ENCODE data around the gene MORF4L1.

The MORF4L1 gene

GRCh38 chr15:78878356-78878755, 5.7 kb downstream of the MORF4L1 start:
- Histone ChIP-seq H3K4me2 (ENCODE audit: low read depth, low read length) (peak overlapping the region; percentile 17; the same call in 1 of the 2 replicates), H3K4me3 (ENCODE audit: low read length) (no peak overlapping the region), H3K36me3 (replicated peaks; ENCODE audit: insufficient read depth, low read length) (peaks cover 15% of the 10 kb centered on the region), H4K20me1 (ENCODE audit: insufficient read depth, low read length) (peaks cover 93% of the 10 kb centered on the region), H3K27ac (ENCODE audit: low read length) (no peak overlapping the region), H3K9ac (ENCODE audit: low read length) (no peak overlapping the region), H3K9me2 (replicated peaks; ENCODE audit: insufficient read depth, low read length) (no peaks in the 10 kb centered on the region), H3K79me2 (ENCODE audit: low read length) (peaks cover 100% of the 10 kb centered on the region), H2AFZ (ENCODE audit: low read length) (no peak overlapping the region), H3K27me3 (replicated peaks; ENCODE audit: insufficient read depth, low read length) (no peaks in the 10 kb centered on the region), H3F3A (ENCODE audit: insufficient read depth, low read length) (peaks cover 7% of the 10 kb centered on the region; the same call in 1 of the 2 replicates), H3K4me1 (ENCODE audit: low read length) (peaks cover 13% of the 10 kb centered on the region), H3K9me3 (replicated peaks; ENCODE audit: insufficient read depth, low read length) (no peaks in the 10 kb centered on the region)
- DNase-seq, result no peak
- TF ChIP-seq EZH2phosphoT487 (IDR thresholded peaks at IDR 0.05; ENCODE audit: low read length), result no peak
- TF ChIP-seq CTCF (IDR thresholded peaks at IDR 0.05; ENCODE audit: low read length), result no peak
- TF ChIP-seq EZH2 (optimal IDR thresholded peaks at IDR 0.05; ENCODE audit: low read depth, low read length), result no peak

DNA sequence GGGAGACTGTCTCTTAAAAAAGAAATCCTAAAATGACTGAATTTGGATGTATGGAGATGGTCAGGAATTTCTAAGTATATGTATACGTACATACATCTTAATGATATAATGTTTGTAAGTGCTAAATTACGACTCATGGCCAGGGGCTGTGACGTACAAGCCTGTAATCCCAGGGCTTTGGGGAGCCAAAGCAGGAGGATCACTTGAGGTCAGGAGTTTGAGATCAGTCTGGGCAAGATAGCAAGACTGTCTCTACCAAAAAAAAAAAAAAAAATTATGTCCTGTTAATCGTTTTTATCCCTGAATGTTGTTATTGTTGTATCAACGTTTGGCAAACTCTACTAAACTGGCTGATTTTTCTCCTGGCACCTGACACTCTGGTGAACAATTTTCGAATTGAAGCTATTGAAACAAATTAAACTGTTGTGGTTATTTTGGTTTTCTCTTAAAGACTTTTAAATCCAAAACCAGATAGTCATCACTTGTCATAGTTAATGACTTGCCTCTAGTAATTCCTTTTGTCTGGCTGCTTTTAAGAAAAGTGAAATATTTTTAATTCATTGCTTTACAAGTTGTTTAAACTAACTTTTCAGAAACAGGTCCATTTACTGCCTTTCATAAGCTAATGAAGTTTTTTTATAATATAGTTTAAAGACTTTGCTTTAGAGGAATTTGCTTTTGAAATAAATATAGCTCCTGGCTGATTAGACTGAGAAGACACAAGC, 7.0 kb downstream of the MORF4L1 start:
- no peaks in the 10 kb centered on the region for H3K9me2 ChIP-seq (replicated peaks; ENCODE audit: insufficient read depth, low read length)
- peaks cover 13% of the 10 kb centered on the region for H3K4me1 ChIP-seq (ENCODE audit: low read length)
- H3K27ac ChIP-seq (ENCODE audit: low read length), result no peak overlapping the region
- no peak overlapping the region for H3K4me3 ChIP-seq (ENCODE audit: low read length)
- peaks cover 19% of the 10 kb centered on the region for H3K36me3 ChIP-seq (replicated peaks; ENCODE audit: insufficient read depth, low read length)
- no peaks in the 10 kb centered on the region for H3K9me3 ChIP-seq (replicated peaks; ENCODE audit: insufficient read depth, low read length)
- no peak for DNase-seq
- TF ChIP-seq CTCF (IDR thresholded peaks at IDR 0.05; ENCODE audit: low read length) (no peak), EZH2 (optimal IDR thresholded peaks at IDR 0.05; ENCODE audit: low read depth, low read length) (no peak), EZH2phosphoT487 (IDR thresholded peaks at IDR 0.05; ENCODE audit: low read length) (no peak)
- H3F3A ChIP-seq (ENCODE audit: insufficient read depth, low read length), result no peaks in the 10 kb centered on the region
- peaks cover 88% of the 10 kb centered on the region for H4K20me1 ChIP-seq (ENCODE audit: insufficient read depth, low read length)
- H2AFZ ChIP-seq (ENCODE audit: low read length), result no peak overlapping the region
- peaks cover 100% of the 10 kb centered on the region for H3K79me2 ChIP-seq (ENCODE audit: low read length)
- H3K4me2 ChIP-seq (ENCODE audit: low read depth, low read length), result no peak overlapping the region
- no peaks in the 10 kb centered on the region for H3K27me3 ChIP-seq (replicated peaks; ENCODE audit: insufficient read depth, low read length)
- no peak overlapping the region for H3K9ac ChIP-seq (ENCODE audit: low read length)

- no peak for TF ChIP-seq CTCF (IDR thresholded peaks at IDR 0.05; ENCODE audit: low read length)
- no peaks in the 10 kb centered on the region for H3F3A ChIP-seq (ENCODE audit: insufficient read depth, low read length)
- H3K9ac ChIP-seq (ENCODE audit: low read length), result no peak overlapping the region
- H3K27ac ChIP-seq (ENCODE audit: low read length), result no peak overlapping the region
- H2AFZ ChIP-seq (ENCODE audit: low read length), result no peak overlapping the region
- no peak for DNase-seq
- H3K4me2 ChIP-seq (ENCODE audit: low read depth, low read length), result no peak overlapping the region
- peaks cover 13% of the 10 kb centered on the region for H3K4me1 ChIP-seq (ENCODE audit: low read length)
- no peaks in the 10 kb centered on the region for H3K27me3 ChIP-seq (replicated peaks; ENCODE audit: insufficient read depth, low read length)
- no peaks in the 10 kb centered on the region for H3K9me2 ChIP-seq (replicated peaks; ENCODE audit: insufficient read depth, low read length)
- peaks cover 100% of the 10 kb centered on the region for H3K79me2 ChIP-seq (ENCODE audit: low read length)
- H3K9me3 ChIP-seq (replicated peaks; ENCODE audit: insufficient read depth, low read length), result no peaks in the 10 kb centered on the region
- H3K4me3 ChIP-seq (ENCODE audit: low read length), result no peak overlapping the region
- peaks cover 88% of the 10 kb centered on the region for H4K20me1 ChIP-seq (ENCODE audit: insufficient read depth, low read length)
- H3K36me3 ChIP-seq (replicated peaks; ENCODE audit: insufficient read depth, low read length), result peaks cover 19% of the 10 kb centered on the region
Measured at GRCh38 chr15:78880242-78880533, 7.5 kb downstream of the MORF4L1 start.
